IMR-90 (cell line): Measurements from ENCODE around the gene SCN8A. TPM values are rescaled to one million over a fixed set of nuclear protein-coding genes. Genes with fewer than 3 reads are reported as not detected.

Source experiments
- ATAC-seq: fragments of 200-7000 bp; cut with Tn5 transposase; 2 replicates; pipeline ENCODE4 v1.9.1; 2020; ENCODE audit warnings: low read depth, mild to moderate bottlenecking, moderate library complexity
- BruUV-seq: library from RNA; stranded (reverse); fragments of 400-500 nt; replicated peaks from 2 replicates; lab custom pipeline; 2021; lab: Mats Ljungman, UMichigan
- CTCF ChIA-PET: fragments of 300-600 bp; formaldehyde crosslinking; extraction: SDS; loops from one replicate; lab custom pipeline; 2021; ENCODE audit warnings: antibody characterized with exemption; lab: Yijun Ruan, JAX
- POLR2A ChIA-PET: fragments of 300-600 bp; sonication (Branson Sonifier 250); formaldehyde crosslinking; loops from one replicate; lab custom pipeline; 2022; ENCODE audit warnings: antibody characterized with exemption; ENCODE audit not compliant: unreplicated experiment; lab: Charles Lee
- DNase-seq: peaks from one replicate; pipeline ENCODE4 v3.0.0; 2013
- H2AFZ ChIP-seq: replicated peaks from 2 replicates; pipeline ENCODE3; 2013; ENCODE audit warnings: low read length, mild to moderate bottlenecking; ENCODE audit not compliant: poor library complexity
- H2AK5ac ChIP-seq: 2 replicates; pipeline ENCODE4 v1.6.1; 2013; ENCODE audit warnings: low read depth, low read length, inconsistent platforms
- H2AK9ac ChIP-seq: replicated peaks from 2 replicates; pipeline ENCODE3; 2013; ENCODE audit warnings: mild to moderate bottlenecking, low read depth, low read length, moderate library complexity; ENCODE audit not compliant: poor library complexity
- H2BK120ac ChIP-seq: 2 replicates; pipeline ENCODE4 v1.6.1; 2013; ENCODE audit warnings: low read depth, low read length, inconsistent platforms
- H2BK15ac ChIP-seq: 3 replicates; pipeline ENCODE4 v1.6.1; 2013; ENCODE audit warnings: low read depth, low read length, inconsistent platforms
- H2BK20ac ChIP-seq: 2 replicates; pipeline ENCODE4 v1.6.1; 2013; ENCODE audit warnings: low read depth, mild to moderate bottlenecking, inconsistent platforms, low read length, moderate library complexity
- H2BK5ac ChIP-seq: 2 replicates; pipeline ENCODE4 v1.6.1; 2013; ENCODE audit warnings: mild to moderate bottlenecking, low read depth, low read length, inconsistent platforms; ENCODE audit not compliant: poor library complexity, severe bottlenecking
- H3K14ac ChIP-seq: replicated peaks from 2 replicates; pipeline ENCODE4 v1.6.1; 2013; ENCODE audit warnings: low read depth, low read length, inconsistent platforms
- H3K18ac ChIP-seq: 2 replicates; pipeline ENCODE4 v1.6.1; 2013; ENCODE audit warnings: low read depth, low read length, control low read depth
- H3K23ac ChIP-seq: 2 replicates; pipeline ENCODE4 v1.6.1; 2013; ENCODE audit warnings: low read depth, low read length, inconsistent platforms
- H3K27ac ChIP-seq: 2 replicates; pipeline ENCODE4 v1.5.1; 2013; ENCODE audit warnings: mild to moderate bottlenecking, control low read depth, low read length; ENCODE audit not compliant: insufficient read depth
- H3K27me3 ChIP-seq: 2 replicates; pipeline ENCODE4 v1.6.1; 2013; ENCODE audit warnings: low read length; ENCODE audit not compliant: control insufficient read depth, insufficient read depth
- H3K36me3 ChIP-seq: 2 replicates; pipeline ENCODE4 v1.6.1; 2013; ENCODE audit warnings: low read length, mixed read lengths; ENCODE audit not compliant: control insufficient read depth, insufficient read depth
- H3K4ac ChIP-seq: 2 replicates; pipeline ENCODE4 v1.6.1; 2013; ENCODE audit warnings: low read depth, low read length, inconsistent platforms
- H3K4me1 ChIP-seq: 2 replicates; pipeline ENCODE4 v1.6.1; 2013; ENCODE audit warnings: low read length, mixed read lengths; ENCODE audit not compliant: control insufficient read depth, insufficient read depth
- H3K4me2 ChIP-seq: 2 replicates; pipeline ENCODE4 v1.6.1; 2013; ENCODE audit warnings: low read depth, mild to moderate bottlenecking, control low read depth, low read length, moderate library complexity
- H3K4me3 ChIP-seq: 2 replicates; pipeline ENCODE4 v1.5.1; 2013; ENCODE audit warnings: low read depth, mild to moderate bottlenecking, control low read depth, low read length, moderate library complexity; ENCODE audit not compliant: insufficient read depth
- H3K56ac ChIP-seq: 2 replicates; pipeline ENCODE4 v1.6.1; 2013; ENCODE audit warnings: low read length, inconsistent platforms; ENCODE audit not compliant: insufficient read depth; ENCODE audit errors: extremely low read depth
- H3K79me1 ChIP-seq, 2 experiments: 2 replicates each; pipeline ENCODE4 v1.6.1; 2013; ENCODE audit warnings: low read length in 2 of 2, inconsistent platforms in 1 of 2, low read depth in 1 of 2
- H3K9ac ChIP-seq: 2 replicates; pipeline ENCODE4 v1.6.1; 2013; ENCODE audit warnings: low read depth, low read length, control low read depth
- H3K9me1 ChIP-seq: 2 replicates; pipeline ENCODE4 v1.6.1; 2013; ENCODE audit warnings: low read length, inconsistent platforms; ENCODE audit not compliant: insufficient read depth
- H3K9me3 ChIP-seq: 2 replicates; pipeline ENCODE4 v1.6.1; 2013; ENCODE audit warnings: low read length; ENCODE audit not compliant: control insufficient read depth, insufficient read depth
- H4K20me1 ChIP-seq: 2 replicates; pipeline ENCODE4 v1.6.1; 2013; ENCODE audit warnings: low read length, inconsistent platforms; ENCODE audit not compliant: insufficient read depth
- H4K5ac ChIP-seq: 2 replicates; pipeline ENCODE4 v1.6.1; 2013; ENCODE audit warnings: mild to moderate bottlenecking, low read depth, low read length, control low read depth
- H4K8ac ChIP-seq, 2 experiments: 2 replicates each; pipeline ENCODE4 v1.6.1; 2013; ENCODE audit warnings: low read depth in 2 of 2, low read length in 2 of 2, control low read depth in 1 of 2, inconsistent platforms in 1 of 2
- H4K91ac ChIP-seq: 2 replicates; pipeline ENCODE4 v1.6.1; 2013; ENCODE audit warnings: low read depth, low read length, inconsistent platforms; ENCODE audit not compliant: insufficient read depth
- BHLHE40 ChIP-seq: fragments of 150-350 bp; IDR thresholded peaks from 2 replicates; pipeline ENCODE4 v1.6.1; 2016; ENCODE audit warnings: mild to moderate bottlenecking, low read depth, low read length
- CEBPB ChIP-seq: IDR thresholded peaks from 2 replicates; pipeline ENCODE4 v1.6.1; 2012; ENCODE audit warnings: low read depth, low read length, improper control_type of control experiment
- ELK1 ChIP-seq: fragments of 150-350 bp; IDR thresholded peaks from 2 replicates; pipeline ENCODE4 v1.6.1; 2016; ENCODE audit warnings: low read depth, mild to moderate bottlenecking, low read length, moderate library complexity, borderline replicate concordance
- FOS ChIP-seq: fragments of 150-350 bp; IDR thresholded peaks from 2 replicates; pipeline ENCODE4 v1.6.1; 2016; ENCODE audit warnings: low read depth, low read length
- MAZ ChIP-seq: IDR thresholded peaks from 2 replicates; pipeline ENCODE4 v1.6.1; 2012; ENCODE audit warnings: low read depth, mild to moderate bottlenecking, low read length, improper control_type of control experiment, moderate library complexity, borderline replicate concordance
- MXI1 ChIP-seq: IDR thresholded peaks from 2 replicates; pipeline ENCODE4 v1.6.1; 2012; ENCODE audit warnings: low read depth, mild to moderate bottlenecking, low read length, moderate library complexity, borderline replicate concordance
- NFE2L2 ChIP-seq: fragments of 150-350 bp; IDR thresholded peaks from 2 replicates; pipeline ENCODE4 v1.6.1; 2016; ENCODE audit warnings: low read depth, mild to moderate bottlenecking, low read length
- POLR2A ChIP-seq: IDR thresholded peaks from 2 replicates; pipeline ENCODE4 v1.6.1; 2012; ENCODE audit warnings: mild to moderate bottlenecking, low read depth, low read length
- RAD21 ChIP-seq: IDR thresholded peaks from 2 replicates; pipeline ENCODE4 v1.6.1; 2012; ENCODE audit warnings: low read length, improper control_type of control experiment
- RCOR1 ChIP-seq: IDR thresholded peaks from 2 replicates; pipeline ENCODE4 v1.6.1; 2012; ENCODE audit warnings: mild to moderate bottlenecking, low read length, improper control_type of control experiment; ENCODE audit not compliant: insufficient replicate concordance
- USF2 ChIP-seq: fragments of 150-350 bp; IDR thresholded peaks from 2 replicates; pipeline ENCODE4 v1.6.1; 2017; ENCODE audit warnings: mild to moderate bottlenecking, antibody characterized with exemption, low read length, low read depth
- WGBS, 2 experiments: methylation state at CpG; one replicate each; pipeline versions ENCODE4 v1.1.5 to v1.1.7; 2013; ENCODE audit warnings: missing lambda C conversion rate in 2 of 2; ENCODE audit not compliant: insufficient read length in 1 of 2; ENCODE audit errors: extremely low coverage in 2 of 2; 5-methylcytosine and 5-hydroxymethylcytosine counted together
- dilution Hi-C: fragments of 300-500 bp; cut with HindIII; formaldehyde crosslinking; loops from one replicate; pipeline ENCODE4 v1.14.3; 2018; ENCODE audit warnings: low sequenced_read_pairs; ENCODE audit not compliant: unreplicated experiment
- in situ Hi-C: fragments of 300-500 bp; cut with MboI; formaldehyde crosslinking; loops from 3 replicates; pipeline ENCODE4 v1.14.3; 2019; ENCODE audit warnings: low sequenced_read_pairs, inconsistent platforms, mixed read lengths
- intact Hi-C: fragments of 100-400 bp; cut with micrococcal nuclease; formaldehyde crosslinking; loops from 2 replicates; pipeline ENCODE4 v1.10.0; 2022
- polyA plus RNA-seq, 3 experiments: library from polyadenylated mRNA; depleted of rRNA; stranded (reverse); fragments of >200 nt; gene quantifications; 2 replicates each; pipeline ENCODE4 v1.2.3, GENCODE V29; 2012; ENCODE audit warnings: low replicate concordance in 1 of 3
- total RNA-seq: library from RNA; depleted of rRNA; stranded (reverse); fragments of >200 nt; gene quantifications from 2 replicates; pipeline ENCODE4 v1.2.3, GENCODE V29; 2012

SCN8A gene
- total and polyA plus RNA-seq, 2 of the 4 experiments (the other 2 are of a cell fraction): 6.9 to 19.7 TPM

GRCh38 chr12:51600721-51601120, 9.7 kb downstream of the SCN8A start:
- Histone ChIP-seq H4K20me1 (peaks cover 48% of the 10 kb centered on the region; the same call in 1 of the 2 replicates), H4K8ac (no peak overlapping the region), H4K5ac (no peak overlapping the region), H3K4me1 (no peaks in the 10 kb centered on the region), H3K9me1 (no peaks in the 10 kb centered on the region; the same call in 1 of the 2 replicates), H3K4ac (no peak overlapping the region), H3K9ac (no peak overlapping the region), H2BK20ac (no peak overlapping the region), H2AFZ (no peak overlapping the region), H4K91ac (no peak overlapping the region), H2BK120ac (no peak overlapping the region), H3K14ac (no peak overlapping the region), H3K9me3 (no peaks in the 10 kb centered on the region), H2AK5ac (no peak overlapping the region), H2AK9ac (no peak overlapping the region), H3K4me2 (no peak overlapping the region), H3K56ac (no peak overlapping the region), H3K79me1 (peaks cover 9 to 46% of the 10 kb centered on the region in 2 experiments), H3K18ac (no peak overlapping the region), H3K27me3 (no peaks in the 10 kb centered on the region), H2BK5ac (no peak overlapping the region), H2BK15ac (no peak overlapping the region), H3K36me3 (no peaks in the 10 kb centered on the region), H3K27ac (no peak overlapping the region), H3K4me3 (no peak overlapping the region), H3K23ac (no peak overlapping the region)
- DNase-seq: no peak
- dilution Hi-C loops (no loop called here), in situ Hi-C loops (no loop called here), intact Hi-C loops (no loop called here)
- no peak for TF ChIP-seq USF2
- no peak for TF ChIP-seq MAZ
- TF ChIP-seq POLR2A: no peak
- TF ChIP-seq MXI1: no peak
- TF ChIP-seq FOS: no peak
- TF ChIP-seq CEBPB: no peak
- TF ChIP-seq BHLHE40: no peak
- no peak for TF ChIP-seq RCOR1
- TF ChIP-seq NFE2L2: no peak
- no peak for TF ChIP-seq ELK1
- TF ChIP-seq RAD21: no peak
- ATAC-seq: no peak
- ChIA-PET CTCF (no interaction called here), POLR2A (no interaction called here)
- WGBS, 2 experiments: no CpG with 5 or more reads among the region's 1 CpG
- no TSS peak for BruUV-seq
